Measurements from ENCODE around the gene ANKRD44.
"Not testable (repeated sequence)": the region's sequence is repeated elsewhere in the genome, so short reads cannot be mapped to it uniquely, and the experiment has no call there.

ANKRD44 gene

DNA sequence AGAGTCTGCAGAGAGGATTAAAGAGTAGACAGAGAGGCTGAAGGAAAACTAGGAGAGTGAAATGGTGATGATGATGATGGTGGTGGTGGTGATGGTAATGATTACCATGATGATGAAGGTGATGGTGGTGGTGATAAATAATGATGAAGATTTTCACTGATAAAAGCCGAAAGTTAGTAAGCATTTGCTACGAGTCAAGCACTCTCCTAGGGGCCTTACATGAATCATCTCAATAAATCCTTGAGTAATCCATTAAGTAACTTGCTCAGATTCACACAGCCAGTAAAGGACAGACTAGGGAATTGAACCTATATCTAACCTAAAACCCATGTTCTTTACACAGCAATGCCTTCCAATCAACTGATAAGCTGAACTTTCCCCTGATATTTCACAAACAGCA lies 277.4 kb downstream of the ANKRD44 start:
- DNase-seq (ENCODE audit: low read depth, low spot score): no peak

DNA sequence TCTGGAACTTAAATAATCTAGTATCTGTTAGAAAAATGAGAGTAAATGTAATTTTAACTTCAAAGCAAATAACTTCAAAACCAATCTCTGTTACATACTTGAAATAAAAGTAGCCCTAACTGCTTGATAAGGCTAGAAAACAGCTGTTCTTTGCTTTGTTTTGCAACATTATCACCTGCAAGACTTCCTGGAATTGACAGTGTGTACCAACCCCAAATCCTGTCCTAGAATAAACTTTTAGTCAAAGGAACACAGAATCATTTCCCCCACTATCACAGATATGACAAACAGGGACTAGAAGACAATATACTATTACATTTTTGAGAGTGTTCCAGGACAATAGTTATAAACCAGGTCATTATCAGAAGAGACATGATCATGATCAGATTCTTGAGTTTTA lies 278.8 kb downstream of the ANKRD44 start:
- no peak for DNase-seq (ENCODE audit: low read depth, low spot score)

DNA sequence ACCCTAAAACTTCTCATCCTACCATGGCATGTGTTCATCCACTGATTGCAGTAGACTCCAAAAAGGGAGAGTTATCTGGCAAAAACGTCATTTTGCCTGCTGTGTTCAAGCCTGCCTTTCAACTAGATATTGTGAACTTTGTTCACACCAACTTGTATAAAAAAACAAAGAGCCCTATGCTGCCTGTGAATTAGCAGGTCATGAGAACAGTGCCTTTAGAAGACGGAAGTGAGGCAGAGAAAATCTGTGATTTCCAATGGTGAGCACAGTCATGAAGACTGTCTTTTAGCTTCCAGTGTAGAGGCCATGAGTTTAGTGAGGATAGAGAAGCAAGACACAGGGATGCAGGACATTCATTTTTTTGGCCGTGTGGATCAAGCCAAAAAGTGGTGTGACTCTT lies 280.5 kb downstream of the ANKRD44 start:
- no peak for DNase-seq (ENCODE audit: low read depth, low spot score)

DNA sequence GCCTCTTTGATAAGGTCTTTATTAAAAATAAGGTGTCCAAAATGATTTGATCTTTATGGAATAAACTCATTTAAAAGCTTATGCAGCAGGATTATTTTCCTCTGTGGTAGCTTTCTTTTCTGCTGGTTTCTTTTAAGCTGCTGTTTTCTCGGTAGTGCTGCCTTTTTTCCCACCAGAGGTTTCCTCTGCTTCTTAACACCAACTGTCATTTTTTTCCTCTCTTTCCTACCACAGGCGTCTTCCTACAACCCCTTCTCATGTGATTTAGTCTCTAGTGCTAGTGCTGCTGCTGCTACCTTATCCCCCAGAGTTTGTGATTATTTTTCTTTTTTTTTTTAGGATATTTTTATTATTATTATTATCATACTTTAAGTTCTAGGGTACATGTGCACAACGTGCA lies 281.9 kb downstream of the ANKRD44 start:
- no peak for DNase-seq (ENCODE audit: low read depth, low spot score)

DNA sequence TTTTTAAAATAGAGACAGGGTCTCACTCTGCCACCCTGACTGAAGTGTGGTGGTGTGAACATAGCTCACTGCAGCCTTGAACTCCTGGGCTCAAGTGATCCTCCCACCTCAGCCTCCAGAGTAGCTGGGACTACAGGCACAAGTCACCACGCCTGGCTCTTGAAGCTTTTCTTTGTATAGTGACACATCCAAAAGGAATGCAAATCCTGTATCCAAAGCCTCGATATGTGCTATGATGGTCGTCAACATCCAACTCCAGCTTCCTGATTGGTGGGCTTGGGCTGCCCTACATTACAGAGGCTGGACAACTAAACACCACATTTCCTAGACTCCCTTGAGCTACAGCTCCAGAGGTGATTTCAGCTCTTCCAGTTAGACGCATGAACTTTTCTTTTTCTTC lies 282.4 kb downstream of the ANKRD44 start:
- no peak for DNase-seq (ENCODE audit: low read depth, low spot score)

DNA sequence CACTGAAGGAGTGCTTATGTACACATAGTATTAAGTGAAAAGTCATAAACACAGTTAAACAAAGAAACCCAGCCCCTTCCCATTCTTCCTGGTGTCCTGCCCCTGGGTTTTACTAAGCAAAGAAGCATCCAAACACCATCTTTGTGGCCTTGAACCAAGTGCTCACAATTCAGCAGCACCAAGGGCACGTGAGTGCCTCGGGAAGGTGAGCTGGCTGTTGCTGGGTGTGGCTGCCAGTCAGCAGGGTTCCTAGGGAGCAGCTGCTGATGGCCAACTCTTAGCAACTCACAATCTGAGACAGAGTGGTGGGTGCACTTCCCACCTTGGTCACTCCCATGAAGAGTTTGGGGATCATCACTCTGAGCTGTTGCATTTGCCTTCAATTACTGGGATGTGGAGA lies 286.4 kb downstream of the ANKRD44 start:
- no peak for DNase-seq (ENCODE audit: low read depth, low spot score)

DNA sequence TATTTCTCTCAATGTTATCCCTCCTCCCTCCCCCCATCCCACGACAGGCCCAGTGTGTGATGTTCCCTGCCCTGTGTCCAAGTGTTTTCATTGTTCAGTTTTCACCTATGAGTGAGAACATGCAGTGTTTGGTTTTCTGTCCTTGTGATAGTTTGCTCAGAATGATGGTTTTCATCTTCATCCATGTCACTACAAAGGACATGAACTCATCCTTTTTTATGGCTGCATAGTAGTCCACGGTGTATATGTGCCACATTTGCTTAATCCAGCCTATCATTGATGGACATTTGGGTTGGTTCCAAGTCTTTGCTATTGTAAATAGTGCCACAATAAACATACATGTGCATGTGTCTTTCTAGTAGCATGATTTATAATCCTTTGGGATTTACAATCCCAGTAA lies 289.7 kb downstream of the ANKRD44 start:
- not testable (repeated sequence) for DNase-seq (ENCODE audit: low read depth, low spot score)

DNA sequence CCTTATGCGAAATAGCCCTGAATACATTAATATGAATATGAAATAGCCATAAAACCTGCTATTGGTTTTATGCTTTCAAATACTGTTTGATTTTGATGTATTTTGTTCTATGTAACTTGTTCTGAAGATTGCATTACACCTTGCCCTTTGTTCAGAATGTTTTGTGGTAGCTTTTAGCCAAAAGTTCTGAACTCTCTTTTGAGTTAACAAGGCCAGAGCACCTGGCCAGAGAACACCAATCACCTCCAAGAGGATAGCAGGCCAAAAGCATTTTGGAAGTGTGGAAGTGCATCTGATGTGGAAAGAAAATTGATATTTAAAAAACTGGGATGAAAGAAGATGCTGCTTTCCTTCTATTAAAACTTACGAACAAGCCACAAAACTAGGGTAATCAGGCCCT lies 297.5 kb downstream of the ANKRD44 start:
- no peak for DNase-seq (ENCODE audit: low read depth, low spot score)

DNA sequence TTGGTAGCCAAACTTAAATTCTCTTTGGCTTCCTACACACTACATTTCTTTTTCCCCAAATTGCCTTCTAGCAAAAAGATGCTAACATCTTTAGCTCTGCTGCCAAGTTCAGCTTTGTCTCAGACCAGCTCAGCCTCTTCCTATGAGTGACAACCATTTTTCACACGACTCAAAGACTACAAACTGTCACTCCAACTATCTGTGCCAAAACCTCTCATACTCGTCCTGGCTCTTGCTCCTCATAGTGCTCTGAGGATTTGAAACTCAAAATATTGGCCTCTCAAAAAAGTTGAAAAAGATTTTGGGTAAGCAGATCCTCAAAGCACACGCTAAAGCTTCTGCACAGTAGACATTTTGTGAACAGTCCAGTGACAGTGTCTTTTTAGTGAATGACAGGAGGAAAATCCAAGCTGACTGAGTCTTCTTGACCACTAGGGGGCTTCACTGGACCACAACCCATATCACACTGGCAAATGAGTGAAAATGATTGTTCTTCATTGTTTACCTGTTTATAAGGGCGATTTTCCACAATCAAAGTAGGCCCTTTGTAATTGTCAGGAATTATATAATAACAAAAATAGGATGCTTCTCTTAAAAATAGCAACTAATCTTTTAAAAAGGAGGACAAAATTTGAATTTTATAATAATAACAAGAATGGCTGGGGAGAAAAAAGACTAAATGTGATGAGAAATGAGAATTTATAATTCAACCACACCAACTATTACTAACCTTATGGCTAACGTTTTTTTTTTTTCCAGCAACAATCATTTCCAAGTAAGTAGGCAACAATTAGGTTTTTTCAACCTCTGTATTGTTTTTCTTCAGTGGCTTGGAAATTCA lies 298.6 kb downstream of the ANKRD44 start:
- DNase-seq (ENCODE audit: low read depth, low spot score): no peak

DNA sequence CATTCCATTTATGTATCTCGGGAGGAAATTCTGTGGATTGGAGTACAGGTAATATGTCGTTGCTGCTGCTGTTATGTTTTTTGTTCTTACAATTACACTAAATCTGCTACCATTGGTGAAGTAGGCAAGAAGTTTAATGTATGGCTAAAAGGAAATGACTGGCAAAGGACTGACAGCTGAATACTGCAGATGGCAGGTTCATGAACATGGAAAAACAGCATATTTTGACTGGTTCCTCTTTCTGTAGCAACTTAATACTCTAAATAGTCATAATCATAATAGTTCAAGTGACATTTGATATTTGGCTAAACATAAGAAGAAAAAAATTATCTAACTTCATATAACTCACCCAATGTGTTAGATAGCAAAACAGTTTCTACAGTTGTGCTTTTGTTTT lies 299.6 kb downstream of the ANKRD44 start:
- DNase-seq (ENCODE audit: low read depth, low spot score): no peak

DNA sequence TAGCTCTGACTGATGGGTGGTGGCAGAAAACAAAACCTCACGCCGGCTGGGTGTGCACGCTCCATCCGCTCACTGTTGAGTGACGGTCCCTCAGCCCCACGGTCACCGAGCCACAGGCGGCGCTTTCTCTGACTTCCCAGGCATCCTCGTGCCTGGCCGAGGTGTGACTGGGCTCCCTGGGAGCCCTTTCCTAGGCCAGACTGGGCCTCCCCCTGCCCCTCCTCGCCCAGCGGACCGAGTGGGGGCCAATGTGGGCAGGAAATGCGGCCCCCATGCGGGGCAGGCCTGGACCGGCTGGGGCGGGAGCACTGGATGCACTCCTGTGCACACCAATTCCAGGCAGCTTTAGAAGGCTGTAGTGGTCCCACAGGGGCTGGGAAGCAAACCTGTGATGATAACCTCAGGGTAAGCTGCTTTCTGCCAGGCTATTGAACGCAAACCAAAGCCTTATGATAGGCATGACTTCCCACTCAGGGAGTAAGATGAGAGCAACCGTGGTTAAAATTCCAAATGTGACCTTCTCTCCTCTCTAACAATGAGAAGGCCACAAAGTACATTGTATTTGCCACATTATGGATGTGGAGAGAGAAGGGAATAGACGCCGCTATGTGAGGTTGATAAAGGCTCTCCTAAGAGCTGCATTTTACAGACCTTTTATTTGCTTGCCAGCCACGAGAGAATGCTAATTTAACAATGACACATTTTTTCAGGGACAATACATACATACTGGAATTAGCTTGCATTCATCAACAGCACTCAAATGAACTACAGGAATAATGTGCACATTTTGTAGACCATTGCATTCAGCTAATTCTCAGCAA lies 300.2 kb downstream of the ANKRD44 start:
- DNase-seq (ENCODE audit: low read depth, low spot score): no peak

DNA sequence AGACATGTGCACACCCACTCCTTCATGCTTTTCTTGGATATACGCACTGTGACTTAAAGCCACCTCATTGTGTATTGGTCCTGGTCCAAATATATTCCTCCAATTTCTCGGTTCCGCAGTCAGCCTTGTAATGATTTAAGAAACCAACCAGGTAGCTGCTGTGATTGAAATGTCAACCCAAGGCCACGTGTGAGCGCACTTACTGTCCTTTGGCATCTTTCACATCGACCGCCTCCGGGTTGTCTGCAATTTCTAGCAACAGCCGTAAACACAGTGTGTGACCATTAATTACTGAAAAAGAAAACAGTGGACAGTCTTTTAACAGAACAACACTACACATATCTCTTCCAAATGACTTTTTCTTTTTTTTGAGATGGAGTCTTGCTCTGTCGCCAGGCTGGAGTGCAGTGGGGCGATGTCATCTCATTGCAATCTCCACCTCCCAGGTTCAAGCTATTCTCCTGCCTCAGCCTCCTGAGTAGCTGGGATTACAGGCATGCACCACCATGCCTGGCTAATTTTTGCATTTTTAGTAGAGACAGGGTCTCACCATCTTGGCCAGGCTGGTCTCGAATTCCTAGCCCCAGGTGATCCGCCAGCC lies 301.7 kb downstream of the ANKRD44 start:
- DNase-seq (ENCODE audit: low read depth, low spot score): not testable (repeated sequence)

DNA sequence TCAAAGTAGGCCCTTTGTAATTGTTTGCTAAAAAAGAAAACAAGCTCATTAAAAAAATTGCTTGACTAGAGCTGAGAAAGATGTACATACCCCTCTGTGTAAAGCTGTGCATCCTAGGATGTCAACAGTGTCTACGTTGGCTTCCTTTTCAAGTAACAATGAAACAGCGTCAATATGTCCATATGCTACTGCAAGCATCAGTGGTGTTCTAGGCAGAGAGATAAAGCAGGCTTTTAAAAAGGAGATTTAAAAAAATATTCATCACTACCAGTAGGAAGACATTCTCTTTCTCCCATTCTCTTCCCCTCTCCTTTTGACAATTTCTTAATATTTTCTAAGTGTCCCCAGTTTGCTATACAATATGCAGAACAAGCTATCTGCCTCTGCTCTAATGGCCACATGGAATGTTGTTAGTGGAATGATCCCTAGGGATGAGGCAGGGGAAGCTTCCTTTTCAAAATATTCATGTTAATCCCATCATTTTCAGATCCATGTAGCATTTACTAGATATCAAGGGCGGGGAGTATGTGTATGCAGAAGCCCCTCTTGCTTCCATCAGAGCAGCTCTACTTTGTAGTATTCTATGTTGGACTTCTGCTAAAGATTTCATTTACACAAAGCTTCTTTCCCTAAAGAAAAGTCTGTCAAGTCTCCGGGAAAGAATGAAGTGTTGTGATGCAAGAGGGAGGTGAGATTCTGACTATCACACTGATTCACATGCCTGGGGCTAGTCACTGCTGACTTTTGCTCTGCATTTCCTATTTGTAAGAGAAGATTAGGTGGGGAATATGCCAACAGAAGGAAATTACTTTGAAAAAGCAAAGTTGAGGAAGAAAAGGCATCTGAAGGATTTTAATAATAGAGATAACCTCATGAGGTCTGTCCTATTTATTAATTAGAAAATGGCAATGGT lies 302.6 kb downstream of the ANKRD44 start:
- DNase-seq (ENCODE audit: low read depth, low spot score): no peak

DNA sequence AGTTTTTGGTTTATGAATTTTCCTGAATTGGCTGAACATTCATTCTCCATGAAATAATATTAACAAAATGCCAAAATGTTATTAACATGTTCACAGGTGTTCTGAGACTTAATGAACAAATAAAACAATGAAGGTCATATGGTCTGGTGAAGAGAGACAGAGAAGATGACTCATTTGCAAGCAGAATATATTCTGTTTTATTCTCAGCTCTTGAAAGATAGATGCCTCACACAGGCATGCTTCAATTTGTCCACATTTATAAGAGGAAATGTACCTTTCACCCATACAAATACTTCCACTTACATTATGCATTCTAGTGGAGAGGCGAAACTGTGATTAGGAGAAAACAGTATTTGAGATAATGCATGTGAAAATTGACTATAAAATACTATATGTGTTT lies 308.7 kb downstream of the ANKRD44 start:
- DNase-seq (ENCODE audit: low read depth, low spot score): no peak

DNA sequence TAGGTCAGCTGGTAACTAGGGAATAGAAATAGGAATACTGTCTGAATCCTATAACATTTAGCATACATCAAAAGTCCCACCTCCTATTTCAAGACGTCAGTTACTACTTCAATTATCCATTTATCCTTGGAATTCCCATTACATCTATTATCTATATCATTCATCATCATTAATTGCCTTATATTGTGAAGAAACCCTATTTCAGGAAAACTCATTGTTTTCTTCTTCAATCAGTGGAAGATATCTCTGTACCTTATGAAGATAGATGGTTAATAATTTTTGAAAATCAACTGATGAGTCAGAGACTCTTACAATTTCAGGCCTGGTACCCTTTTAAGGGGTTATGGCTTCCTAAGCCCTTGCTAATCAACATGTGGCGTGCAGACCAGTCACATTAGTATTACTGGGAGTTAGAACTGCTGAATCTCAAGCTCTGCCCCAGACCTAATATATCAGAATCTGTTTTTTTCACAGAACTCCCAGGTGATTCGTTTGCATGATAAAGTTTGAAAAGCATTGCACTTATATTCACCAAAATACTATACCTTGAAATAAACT lies 314.7 kb downstream of the ANKRD44 start:
- DNase-seq (ENCODE audit: low read depth, low spot score): no peak

DNA sequence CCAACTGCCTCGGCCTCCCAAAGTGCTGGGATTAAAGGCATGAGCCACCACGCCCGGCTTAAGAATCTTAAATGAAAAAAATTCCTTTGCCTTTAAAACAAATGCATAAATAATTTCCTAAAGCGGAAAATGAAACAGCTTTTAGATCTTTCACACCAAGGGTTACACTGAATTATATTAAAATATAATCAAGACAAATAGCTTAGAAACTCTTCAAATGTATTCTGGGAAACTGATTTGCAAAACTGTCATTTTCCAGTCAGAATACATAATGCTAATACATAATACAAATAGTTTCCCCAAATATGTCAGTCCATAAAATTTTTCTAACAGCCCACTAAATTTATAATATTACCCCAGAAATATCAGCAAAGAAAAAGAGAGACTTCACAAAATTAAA lies 315.8 kb downstream of the ANKRD44 start:
- no peak for DNase-seq (ENCODE audit: low read depth, low spot score)

DNA sequence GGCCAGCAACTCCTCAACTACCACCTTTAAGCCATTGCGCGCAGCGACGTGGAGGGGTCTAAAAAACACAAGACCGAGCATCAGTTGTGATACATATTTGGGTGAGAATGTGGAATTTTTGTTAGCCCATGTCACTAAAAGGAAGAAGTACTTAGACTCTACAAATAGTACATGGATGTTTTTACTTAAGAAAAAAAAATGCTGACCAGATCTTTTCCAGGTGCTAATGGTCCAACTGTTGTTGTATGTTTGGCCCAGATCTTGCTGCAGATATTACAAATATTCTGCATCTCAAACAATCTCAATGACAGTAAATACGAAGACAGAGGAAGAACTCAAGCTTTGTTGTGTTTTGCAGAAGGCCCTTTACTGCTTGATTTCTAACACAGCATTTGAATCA lies 317.0 kb downstream of the ANKRD44 start:
- DNase-seq (ENCODE audit: low read depth, low spot score): no peak

DNA sequence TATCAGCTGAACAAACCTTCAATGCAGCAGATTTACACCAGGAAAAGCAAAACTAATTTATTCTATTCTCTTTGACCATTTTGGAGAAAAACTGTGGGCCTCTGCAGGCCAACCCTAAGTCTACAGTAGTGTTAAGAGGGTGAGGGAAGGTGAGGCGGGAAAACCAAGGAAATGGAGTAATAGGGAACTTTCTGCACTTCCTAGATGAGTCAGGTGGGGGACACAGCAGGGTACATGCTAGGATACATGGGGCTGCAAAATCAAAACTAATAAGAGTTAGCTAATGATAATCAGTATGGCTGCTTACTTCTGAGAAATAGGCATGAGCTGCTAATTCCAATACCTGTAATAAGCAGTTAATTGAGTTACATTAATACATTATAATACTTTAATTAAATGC lies 318.1 kb downstream of the ANKRD44 start:
- DNase-seq (ENCODE audit: low read depth, low spot score): no peak

DNA sequence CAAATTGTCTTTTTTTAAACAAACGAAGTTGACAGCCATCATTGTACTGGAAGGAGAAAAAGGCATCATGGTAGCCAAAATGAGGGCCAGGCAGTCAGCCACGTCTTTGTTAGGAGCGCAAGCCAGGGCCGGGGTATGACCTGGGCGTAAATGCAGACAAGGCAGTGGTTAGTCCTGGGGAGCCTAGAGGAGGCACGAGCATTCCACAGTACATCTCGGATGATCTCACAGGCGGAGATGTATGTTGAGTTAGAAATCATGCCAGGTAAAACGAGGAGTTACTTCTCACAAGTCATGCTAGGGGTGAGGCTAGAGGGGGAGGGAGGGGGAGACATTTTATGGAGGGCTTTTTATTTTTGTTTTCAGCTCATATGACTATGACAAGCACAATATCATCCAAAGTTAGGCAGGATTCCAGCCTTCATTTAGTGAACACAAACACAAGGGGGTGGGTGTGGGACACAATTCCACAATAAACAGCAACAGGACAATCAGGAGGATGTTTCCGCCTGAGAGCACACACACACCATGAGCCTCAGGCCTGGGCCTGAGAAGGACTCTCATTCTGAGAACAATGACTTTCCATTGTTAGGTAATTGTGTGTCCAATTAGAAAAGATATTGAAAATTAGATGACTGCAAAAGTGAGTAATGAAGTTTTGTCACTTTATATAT lies 319.7 kb downstream of the ANKRD44 start:
- DNase-seq (ENCODE audit: low read depth, low spot score): no peak

DNA sequence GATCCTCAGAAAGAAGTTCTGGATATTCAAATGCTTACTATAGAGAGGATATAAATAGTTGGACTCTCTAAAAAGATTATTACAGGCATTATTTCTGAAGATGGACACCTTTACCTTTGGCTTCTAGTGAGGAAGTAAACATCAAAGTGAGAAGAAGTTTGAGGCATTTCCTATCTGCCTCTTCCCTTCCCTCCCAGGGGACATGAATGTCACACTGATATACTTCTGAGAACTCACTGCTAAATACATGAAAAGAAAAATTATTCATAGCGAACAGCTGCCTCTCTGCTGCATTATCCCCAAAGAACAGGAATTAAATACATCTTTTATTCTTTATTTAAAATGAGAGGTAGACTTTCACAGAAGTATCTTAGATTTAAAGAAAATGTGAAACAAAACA lies 320.5 kb downstream of the ANKRD44 start:
- no peak for DNase-seq (ENCODE audit: low read depth, low spot score)

DNA sequence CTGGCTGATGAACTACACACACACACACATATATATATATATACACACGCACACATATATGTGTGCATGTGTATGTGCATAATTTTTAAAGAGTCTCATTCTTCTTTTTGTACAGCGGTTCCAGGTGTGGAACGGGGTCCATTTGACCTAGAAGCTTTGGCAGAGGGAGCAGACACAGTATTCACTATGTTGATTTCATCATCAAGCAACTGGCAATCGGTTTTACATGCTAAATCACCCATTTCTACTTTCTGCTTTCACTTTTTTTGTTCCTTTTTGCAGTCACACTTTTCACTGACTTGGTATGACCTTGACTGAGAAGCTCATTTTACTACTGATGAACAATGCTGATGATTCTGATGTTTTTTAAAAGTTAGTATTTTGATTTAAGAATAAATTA lies 321.1 kb downstream of the ANKRD44 start:
- DNase-seq (ENCODE audit: low read depth, low spot score): no peak

Measured in activated CD4-positive, CD25-positive, alpha-beta regulatory T cell treated with anti-CD3 and anti-CD28 coated beads, Interleukin-2, amount 50 U/mL, for 16 hours (primary cell).